Body of pancreas (tissue), 4 donors: Measurements from ENCODE around the gene SOX12. TPM values are rescaled to one million over a fixed set of nuclear protein-coding genes. Genes with fewer than 3 reads are reported as not detected.
A peak's percentile ranks its signal among the peaks of the same experiment; 100 is the strongest.

ENCODE experiments used
- ATAC-seq: fragments of 150-250 bp; one replicate; pipeline ENCODE4 v1.9.1; 2016
- DNase-seq, 4 donors: peaks; one replicate each; pipeline ENCODE4 v3.0.0-alpha.2; 2019
- H3K27ac ChIP-seq, 4 donors: fragments of 200-600 bp; sonication (generic); 1 replicate in 3 of 4; 2 replicates in 1 of 4; pipeline versions ENCODE4 v1.5.1 to v1.6.1; 2016 to 2019; ENCODE audit warnings: mild to moderate bottlenecking in 1 of 4, mixed read lengths in 1 of 4, moderate library complexity in 1 of 4
- H3K27me3 ChIP-seq, 2 donors: fragments of 200-600 bp; sonication (generic); one replicate each; pipeline ENCODE4 v1.6.0; 2016; ENCODE audit warnings: mild to moderate bottlenecking in 1 of 2
- H3K36me3 ChIP-seq, 2 donors: fragments of 200-600 bp; sonication (generic); replicated peaks in 1 of 2; 2 replicates each; pipeline ENCODE4 v1.5.1; 2016; ENCODE audit warnings: low read depth in 2 of 2; ENCODE audit not compliant: insufficient read depth in 1 of 2
- H3K4me1 ChIP-seq: fragments of 200-600 bp; sonication (generic); one replicate; pipeline ENCODE4 v1.6.0; 2016
- H3K4me3 ChIP-seq, 2 donors: fragments of 200-600 bp; sonication (generic); 1 replicate in 1 of 2; 2 replicates in 1 of 2; pipeline ENCODE4 v1.5.1; 2016 to 2019
- H3K9me3 ChIP-seq, 3 donors: fragments of 200-600 bp; sonication (generic); 1 replicate in 2 of 3; 2 replicates in 1 of 3; pipeline ENCODE4 v1.5.1; 2016
- CTCF ChIP-seq, 7 experiments: fragments of 450-650 bp in 4 of 7; fragments of 200-600 bp in 3 of 7; sonication (generic) in 3 of 7; IDR thresholded peaks; one replicate each; pipeline ENCODE4 v1.5.1; 2016 to 2019; ENCODE audit warnings: antibody characterized with exemption in 7 of 7
- POLR2A ChIP-seq, 3 donors: fragments of 450-650 bp; IDR thresholded peaks; one replicate each; pipeline ENCODE4 v1.6.1; 2016; ENCODE audit warnings: antibody characterized with exemption in 3 of 3, mild to moderate bottlenecking in 2 of 3
- WGBS, 2 donors: methylation state at CpG; one replicate each; pipeline ENCODE4 v1.1.5; 2017; 5-methylcytosine and 5-hydroxymethylcytosine counted together
- intact Hi-C: fragments of 100-400 bp; cut with DNase I; formaldehyde crosslinking; loops from one replicate; pipeline ENCODE4 v1.15.1; 2023
- total RNA-seq, 2 donors: library from RNA; depleted of rRNA; stranded (reverse); fragments of >200 nt; gene quantifications; one replicate each; pipeline ENCODE4 v1.1.0, GENCODE V29; 2016

The SOX12 gene
- total RNA-seq, 2 donors from 2014 or later, result 6.2 to 17.1 TPM

GRCh38 chr20:278607-279571 is 46.5 kb upstream of the SOX12 start:
- peak; percentile 30 for ATAC-seq
- intact Hi-C loops, result no loop called here
- WGBS, 2 donors, result 81 to 86% methylated on average over 46 to 53 of the region's 88 CpGs
- no peaks in the 10 kb centered on the region for H3K9me3 ChIP-seq
- H3K27me3 ChIP-seq, result no peaks in the 10 kb centered on the region
- TF ChIP-seq POLR2A (IDR thresholded peaks at IDR 0.05) (no peak), CTCF (IDR thresholded peaks at IDR 0.05) (no peak)
- H3K4me3 ChIP-seq, result no peak overlapping the region
- no peak overlapping the region for H3K27ac ChIP-seq
- H3K36me3 ChIP-seq, result peaks cover 2 to 5% of the 10 kb centered on the region in 2 donors
- DNase-seq, result peak in 1 of 4 donors; percentile 34
- no peaks in the 10 kb centered on the region for H3K4me1 ChIP-seq

- 75 to 80% methylated on average over 3 of the region's 3 CpGs for WGBS, 2 donors
- H3K36me3 ChIP-seq, result no peaks in the 10 kb centered on the region
- no peaks in the 10 kb centered on the region for H3K4me1 ChIP-seq
- H3K9me3 ChIP-seq, result no peaks in the 10 kb centered on the region
- H3K27ac ChIP-seq, result no peak overlapping the region
- DNase-seq (no peak), ATAC-seq (no peak)
- no peaks in the 10 kb centered on the region for H3K27me3 ChIP-seq
- H3K4me3 ChIP-seq, result no peak overlapping the region
- no peak for TF ChIP-seq CTCF (IDR thresholded peaks at IDR 0.05)
- TF ChIP-seq POLR2A (IDR thresholded peaks at IDR 0.05), result no peak
- intact Hi-C loops, result no loop called here
Observed at GRCh38 chr20:284172-284571, 41.2 kb upstream of the SOX12 start.

DNA sequence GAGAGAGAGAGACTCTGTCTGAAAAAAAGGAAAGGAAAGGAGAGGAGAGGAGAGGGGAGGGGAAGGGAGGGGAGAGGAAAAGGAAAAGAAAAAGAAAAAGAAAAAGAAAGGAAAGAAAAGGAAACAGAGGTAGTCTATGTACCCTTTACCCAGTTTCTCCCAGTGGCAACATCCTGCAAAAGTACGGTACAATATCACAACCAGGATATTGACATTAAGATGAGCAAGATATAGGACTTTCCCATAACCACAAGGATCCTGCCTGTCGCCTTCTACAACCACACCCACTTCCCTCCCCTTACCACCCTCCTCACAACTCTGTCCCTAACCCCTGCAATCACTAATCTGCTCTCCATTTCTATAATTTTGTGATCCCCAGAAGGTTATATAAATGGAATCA is 38.8 kb upstream of the SOX12 start:
- Histone ChIP-seq H3K27me3 (no peaks in the 10 kb centered on the region), H3K4me1 (peaks cover 14% of the 10 kb centered on the region), H3K4me3 (no peak overlapping the region), H3K27ac (no peak overlapping the region), H3K9me3 (no peaks in the 10 kb centered on the region), H3K36me3 (no peaks in the 10 kb centered on the region)
- intact Hi-C loops, result no loop called here
- DNase-seq (no peak), ATAC-seq (no peak)
- WGBS, 2 donors, result 38 to 47% methylated on average over 2 of the region's 2 CpGs
- no peak for TF ChIP-seq CTCF (IDR thresholded peaks at IDR 0.05)
- TF ChIP-seq POLR2A (IDR thresholded peaks at IDR 0.05), result no peak

DNA sequence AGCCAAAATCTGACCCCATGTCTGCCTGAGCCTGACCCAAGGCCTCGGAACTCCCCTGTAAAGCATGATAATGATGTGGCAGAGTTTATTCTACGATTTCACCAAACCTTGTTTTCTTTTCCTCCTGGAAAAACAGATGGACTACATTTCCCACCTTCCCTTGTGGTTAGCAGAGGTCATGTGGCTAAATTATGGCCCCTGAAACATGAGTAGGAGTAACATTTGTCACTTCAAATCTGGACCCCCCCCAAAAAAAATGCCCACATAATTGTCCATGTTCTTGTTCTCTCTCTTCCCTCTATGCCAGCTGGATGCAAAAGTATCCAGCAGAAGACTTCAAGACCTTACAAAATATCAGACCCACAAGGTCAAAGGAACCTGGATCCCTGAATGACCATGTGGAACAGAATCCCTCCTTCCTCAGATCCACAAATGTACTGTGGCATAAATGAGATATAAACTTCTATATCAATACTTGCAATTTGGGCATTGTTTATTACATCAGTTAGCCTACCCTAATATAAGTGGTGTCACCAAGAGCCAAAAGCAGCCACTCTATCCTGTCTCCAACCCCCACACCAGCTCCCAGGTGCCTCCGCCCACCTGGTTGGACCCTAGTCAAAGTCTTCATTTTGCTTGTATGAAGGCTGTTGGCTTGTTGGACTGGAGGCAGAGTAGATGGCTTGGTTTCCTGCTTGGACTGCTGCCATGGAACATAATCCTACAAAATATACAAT is 36.2 kb upstream of the SOX12 start:
- Histone ChIP-seq H3K27me3 (no peaks in the 10 kb centered on the region), H3K4me1 (peaks cover 14% of the 10 kb centered on the region), H3K9me3 (no peaks in the 10 kb centered on the region), H3K27ac (no peak overlapping the region), H3K36me3 (no peaks in the 10 kb centered on the region), H3K4me3 (no peak overlapping the region)
- intact Hi-C loops, result no loop called here
- peak in 1 of 4 donors; percentile 18 for DNase-seq
- TF ChIP-seq CTCF (IDR thresholded peaks at IDR 0.05), result no peak
- TF ChIP-seq POLR2A (IDR thresholded peaks at IDR 0.05), result no peak
- WGBS, 2 donors, result 93 to 96% methylated on average over 3 of the region's 3 CpGs
- no peak for ATAC-seq
